ENCODE data around the gene TRMT6.

TRMT6 gene

GRCh38 chr20:5950271-5951031 lies at the start of gene TRMT6, which contains the start of gene MCM8:
Gene TRMT6, minus strand, starts transcription at chr20:5950533. Its CDS starts 128 bp downstream, at chr20:5950405.
Gene MCM8, plus strand, starts transcription at chr20:5950652. Its CDS starts 1,364 bp downstream, at chr20:5952016.
- Mint-ChIP-seq H3K9me3 (no peaks in the 10 kb centered on the region), H3K4me1 (peaks cover 43% of the 10 kb centered on the region), H3K27ac (peak within 1 kb of the TSS; percentile 99), H3K4me3 (peak within 1 kb of the TSS; percentile 96), H3K36me3 (peaks cover 97% of the 10 kb centered on the region)
- ATAC-seq (peak; percentile 86), DNase-seq (ENCODE audit: low spot score in 2 of 2) (peak; percentile 87 to 99)

GRCh38 chr20:5999783-6000182 lies 49.5 kb upstream of the TRMT6 start:
- H3K4me3 Mint-ChIP-seq = no peak overlapping the region
- H3K36me3 Mint-ChIP-seq = peaks cover 27% of the 10 kb centered on the region
- peaks cover 15% of the 10 kb centered on the region for H3K4me1 Mint-ChIP-seq
- no peak overlapping the region for H3K27ac Mint-ChIP-seq
- no peak for ATAC-seq
- no peaks in the 10 kb centered on the region for H3K9me3 Mint-ChIP-seq
- no peak for DNase-seq (ENCODE audit: low spot score in 2 of 2)

- H3K4me1 Mint-ChIP-seq = peaks cover 15% of the 10 kb centered on the region
- peak; percentile 99 for ATAC-seq
- H3K36me3 Mint-ChIP-seq = peaks cover 52% of the 10 kb centered on the region
- H3K9me3 Mint-ChIP-seq = no peaks in the 10 kb centered on the region
- H3K4me3 Mint-ChIP-seq = no peak overlapping the region
- DNase-seq (ENCODE audit: low spot score in 2 of 2) = peak; percentile 21 to 67
- H3K27ac Mint-ChIP-seq = peak overlapping the region; percentile 1
Measured at GRCh38 chr20:5996765-5997164, 46.4 kb upstream of the TRMT6 start.

- no peak for ATAC-seq
- DNase-seq (ENCODE audit: low spot score in 2 of 2) = no peak
- Mint-ChIP-seq H3K36me3 (peaks cover 92% of the 10 kb centered on the region), H3K9me3 (no peaks in the 10 kb centered on the region), H3K4me3 (no peak overlapping the region), H3K4me1 (peaks cover 12% of the 10 kb centered on the region), H3K27ac (no peak overlapping the region)
Measured at GRCh38 chr20:5991623-5992441, 41.5 kb upstream of the TRMT6 start.

- DNase-seq (ENCODE audit: low spot score in 2 of 2) (no peak), ATAC-seq (no peak)
- no peak overlapping the region for H3K4me3 Mint-ChIP-seq
- no peaks in the 10 kb centered on the region for H3K9me3 Mint-ChIP-seq
- H3K36me3 Mint-ChIP-seq = peaks cover 95% of the 10 kb centered on the region
- H3K27ac Mint-ChIP-seq = no peak overlapping the region
- H3K4me1 Mint-ChIP-seq = peaks cover 5% of the 10 kb centered on the region
Measured at GRCh38 chr20:5990946-5991345, 40.6 kb upstream of the TRMT6 start.

- no peak overlapping the region for H3K27ac Mint-ChIP-seq
- H3K36me3 Mint-ChIP-seq = peaks cover 95% of the 10 kb centered on the region
- no peak for DNase-seq (ENCODE audit: low spot score in 2 of 2)
- no peak overlapping the region for H3K4me3 Mint-ChIP-seq
- ATAC-seq = no peak
- H3K9me3 Mint-ChIP-seq = no peaks in the 10 kb centered on the region
- no peaks in the 10 kb centered on the region for H3K4me1 Mint-ChIP-seq
Measured at GRCh38 chr20:5989539-5989938, 39.2 kb upstream of the TRMT6 start.

GRCh38 chr20:5987383-5987782 lies 37.0 kb upstream of the TRMT6 start:
- no peak overlapping the region for H3K27ac Mint-ChIP-seq
- H3K9me3 Mint-ChIP-seq = no peaks in the 10 kb centered on the region
- DNase-seq (ENCODE audit: low spot score in 2 of 2) (no peak), ATAC-seq (no peak)
- H3K4me3 Mint-ChIP-seq = no peak overlapping the region
- peaks cover 98% of the 10 kb centered on the region for H3K36me3 Mint-ChIP-seq
- H3K4me1 Mint-ChIP-seq = no peaks in the 10 kb centered on the region

- H3K4me3 Mint-ChIP-seq = no peak overlapping the region
- H3K9me3 Mint-ChIP-seq = no peaks in the 10 kb centered on the region
- no peaks in the 10 kb centered on the region for H3K4me1 Mint-ChIP-seq
- peaks cover 91% of the 10 kb centered on the region for H3K36me3 Mint-ChIP-seq
- no peak overlapping the region for H3K27ac Mint-ChIP-seq
- ATAC-seq (no peak), DNase-seq (ENCODE audit: low spot score in 2 of 2) (no peak)
Measured at GRCh38 chr20:5980720-5981538, 30.6 kb upstream of the TRMT6 start.

- H3K4me1 Mint-ChIP-seq = no peaks in the 10 kb centered on the region
Measured at GRCh38 chr20:5979801-5980200, 29.5 kb upstream of the TRMT6 start.

GRCh38 chr20:5977975-5978374 lies 27.6 kb upstream of the TRMT6 start:
- no peak overlapping the region for H3K27ac Mint-ChIP-seq
- DNase-seq (ENCODE audit: low spot score in 2 of 2) (no peak), ATAC-seq (no peak)
- no peak overlapping the region for H3K4me3 Mint-ChIP-seq
- H3K36me3 Mint-ChIP-seq = peaks cover 91% of the 10 kb centered on the region
- no peaks in the 10 kb centered on the region for H3K4me1 Mint-ChIP-seq
- no peaks in the 10 kb centered on the region for H3K9me3 Mint-ChIP-seq

More at GRCh38 chr20:5979801-5980200, 29.5 kb upstream of the TRMT6 start:
- peak overlapping the region; percentile 8 for H3K27ac Mint-ChIP-seq
- peaks cover 91% of the 10 kb centered on the region for H3K36me3 Mint-ChIP-seq
- no peak overlapping the region for H3K4me3 Mint-ChIP-seq
- H3K9me3 Mint-ChIP-seq = no peaks in the 10 kb centered on the region
- DNase-seq (ENCODE audit: low spot score in 2 of 2) = no peak
- ATAC-seq = no peak

- Mint-ChIP-seq H3K4me1 (no peaks in the 10 kb centered on the region), H3K4me3 (no peak overlapping the region), H3K27ac (no peak overlapping the region), H3K9me3 (no peaks in the 10 kb centered on the region), H3K36me3 (peaks cover 93% of the 10 kb centered on the region)
- ATAC-seq = no peak
- no peak for DNase-seq (ENCODE audit: low spot score in 2 of 2)
Measured at GRCh38 chr20:5977223-5977622, 26.9 kb upstream of the TRMT6 start.

GRCh38 chr20:5975778-5976177 lies 25.4 kb upstream of the TRMT6 start:
- H3K27ac Mint-ChIP-seq = no peak overlapping the region
- DNase-seq (ENCODE audit: low spot score in 2 of 2) = no peak
- peaks cover 96% of the 10 kb centered on the region for H3K36me3 Mint-ChIP-seq
- H3K4me3 Mint-ChIP-seq = no peak overlapping the region
- no peaks in the 10 kb centered on the region for H3K9me3 Mint-ChIP-seq
- no peaks in the 10 kb centered on the region for H3K4me1 Mint-ChIP-seq
- no peak for ATAC-seq

- no peak for ATAC-seq
- Mint-ChIP-seq H3K27ac (no peak overlapping the region), H3K4me3 (no peak overlapping the region), H3K9me3 (no peaks in the 10 kb centered on the region), H3K4me1 (no peaks in the 10 kb centered on the region), H3K36me3 (peaks cover 96% of the 10 kb centered on the region)
- DNase-seq (ENCODE audit: low spot score in 2 of 2) = no peak
Measured at GRCh38 chr20:5974531-5974930, 24.2 kb upstream of the TRMT6 start.

- H3K27ac Mint-ChIP-seq = no peak overlapping the region
- peaks cover 96% of the 10 kb centered on the region for H3K36me3 Mint-ChIP-seq
Measured at GRCh38 chr20:5973971-5974370, 23.6 kb upstream of the TRMT6 start.

GRCh38 chr20:5973172-5973571 lies 22.8 kb upstream of the TRMT6 start:
- DNase-seq (ENCODE audit: low spot score in 2 of 2) = no peak
- Mint-ChIP-seq H3K9me3 (no peaks in the 10 kb centered on the region), H3K27ac (no peak overlapping the region), H3K4me1 (no peaks in the 10 kb centered on the region), H3K4me3 (no peak overlapping the region), H3K36me3 (peaks cover 96% of the 10 kb centered on the region)
- no peak for ATAC-seq

More at GRCh38 chr20:5973971-5974370, 23.6 kb upstream of the TRMT6 start:
- DNase-seq (ENCODE audit: low spot score in 2 of 2) = no peak
- no peak for ATAC-seq
- H3K9me3 Mint-ChIP-seq = no peaks in the 10 kb centered on the region
- no peaks in the 10 kb centered on the region for H3K4me1 Mint-ChIP-seq
- no peak overlapping the region for H3K4me3 Mint-ChIP-seq
